ENCODE results near the gene REXO1. TPM values are rescaled to one million over a fixed set of nuclear protein-coding genes. Genes with fewer than 3 reads are reported as not detected.

The REXO1 gene
- total and polyA plus RNA-seq, 2 donors from 2014 or later = 12.1 to 36.8 TPM

DNA sequence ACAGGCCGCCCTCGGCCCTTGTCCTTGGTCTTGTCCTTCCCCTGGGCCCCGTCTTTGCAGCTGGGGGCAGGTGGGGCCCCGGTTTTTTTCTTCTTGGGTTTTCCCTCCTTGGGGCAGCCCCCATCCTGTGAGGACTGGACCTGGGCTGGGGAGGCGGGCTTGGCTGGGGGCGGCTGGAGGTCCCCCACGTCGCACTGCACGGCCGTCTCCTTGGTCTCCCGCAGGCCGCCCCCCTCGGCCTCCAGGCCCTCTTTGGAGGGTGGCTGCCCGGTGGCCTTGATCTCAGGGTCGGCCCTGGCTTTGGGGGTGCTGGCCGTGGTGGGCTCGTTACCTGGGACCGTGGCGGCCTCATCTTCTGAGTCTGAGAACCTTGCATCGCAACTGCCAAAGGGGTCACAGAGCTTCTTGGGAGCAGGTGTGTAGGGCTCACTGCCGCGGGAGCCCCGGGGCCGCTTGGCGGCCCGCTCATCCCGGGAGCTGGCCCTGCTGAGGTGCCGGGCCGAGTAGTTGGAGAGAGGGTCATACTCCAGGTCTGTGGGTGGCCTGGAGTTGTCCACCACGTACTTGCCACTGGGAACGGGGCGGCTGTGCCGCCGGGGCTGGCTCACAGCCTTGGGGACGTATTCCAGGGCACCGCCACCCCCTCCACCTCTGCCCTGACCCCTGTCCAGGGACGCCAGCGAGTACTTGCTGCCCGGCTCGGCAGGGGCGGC lies 20.6 kb downstream of the REXO1 start:
- Histone ChIP-seq H3K27me3 (ENCODE audit: control insufficient read depth, insufficient read depth, low read length) (no peaks in the 10 kb centered on the region), H3K9ac (ENCODE audit: low read length in 3 of 3) (no peak overlapping the region), H3K9me3 (ENCODE audit: control insufficient read depth in 2 of 3, insufficient read depth in 1 of 3, low read length in 3 of 3) (no peaks in the 10 kb centered on the region), H3K4me3 (ENCODE audit: low read length in 3 of 3) (peak overlapping the region in 1 of 3 donors; percentile 29), H3K27ac (ENCODE audit: low read depth in 2 of 2, low read length in 2 of 2) (peak overlapping the region in 1 of 2 donors; percentile 43), H3K36me3 (ENCODE audit: control insufficient read depth in 2 of 3, insufficient read depth in 3 of 3, low read length in 3 of 3) (peaks cover 0 to 5% (median 3%) of the 10 kb centered on the region in 3 donors), H3K4me1 (ENCODE audit: control insufficient read depth in 2 of 3, insufficient read depth in 2 of 3, low read depth in 1 of 3, low read length in 3 of 3) (peaks cover 0 to 8% (median 3%) of the 10 kb centered on the region in 3 donors)
- intact Hi-C loops (cut with DNase I) = no loop called here
- DNase-seq (no peak), FAIRE-seq (no peak)
- no peak for TF ChIP-seq CTCF (IDR thresholded peaks at IDR 0.05; ENCODE audit: borderline replicate concordance, extremely low read depth, insufficient read depth)

GRCh38 chr19:1826557-1827521 lies 21.4 kb downstream of the REXO1 start:
- Histone ChIP-seq H3K4me3 (ENCODE audit: low read length in 3 of 3) (peak overlapping the region in 2 of 3 donors; percentile 20 to 54), H3K27me3 (ENCODE audit: control insufficient read depth, insufficient read depth, low read length) (no peaks in the 10 kb centered on the region), H3K4me1 (ENCODE audit: control insufficient read depth in 2 of 3, insufficient read depth in 2 of 3, low read depth in 1 of 3, low read length in 3 of 3) (peaks cover 0 to 8% (median 3%) of the 10 kb centered on the region in 3 donors), H3K27ac (ENCODE audit: low read depth in 2 of 2, low read length in 2 of 2) (peak overlapping the region; percentile 45 to 71), H3K9ac (ENCODE audit: low read length in 3 of 3) (peak overlapping the region in 1 of 3 donors; percentile 61), H3K9me3 (ENCODE audit: control insufficient read depth in 2 of 3, insufficient read depth in 1 of 3, low read length in 3 of 3) (no peaks in the 10 kb centered on the region), H3K36me3 (ENCODE audit: control insufficient read depth in 2 of 3, insufficient read depth in 3 of 3, low read length in 3 of 3) (peaks cover 0 to 5% (median 5%) of the 10 kb centered on the region in 3 donors)
- no peak for TF ChIP-seq CTCF (IDR thresholded peaks at IDR 0.05; ENCODE audit: borderline replicate concordance, extremely low read depth, insufficient read depth)
- intact Hi-C loops (cut with DNase I) = no loop called here
- DNase-seq (peak in 4 of 5 donors; percentile 83 to 92 (median 86)), FAIRE-seq (no peak)

GRCh38 chr19:1825909-1826556 lies 22.2 kb downstream of the REXO1 start:
- Histone ChIP-seq H3K4me1 (ENCODE audit: control insufficient read depth in 2 of 3, insufficient read depth in 2 of 3, low read depth in 1 of 3, low read length in 3 of 3) (peaks cover 0 to 8% (median 3%) of the 10 kb centered on the region in 3 donors), H3K36me3 (ENCODE audit: control insufficient read depth in 2 of 3, insufficient read depth in 3 of 3, low read length in 3 of 3) (peaks cover 0 to 7% (median 5%) of the 10 kb centered on the region in 3 donors), H3K27me3 (ENCODE audit: control insufficient read depth, insufficient read depth, low read length) (no peaks in the 10 kb centered on the region), H3K9ac (ENCODE audit: low read length in 3 of 3) (peak overlapping the region in 1 of 3 donors; percentile 61), H3K9me3 (ENCODE audit: control insufficient read depth in 2 of 3, insufficient read depth in 1 of 3, low read length in 3 of 3) (no peaks in the 10 kb centered on the region), H3K27ac (ENCODE audit: low read depth in 2 of 2, low read length in 2 of 2) (peak overlapping the region in 1 of 2 donors; percentile 45), H3K4me3 (ENCODE audit: low read length in 3 of 3) (peak overlapping the region in 1 of 3 donors; percentile 54)
- intact Hi-C loops (cut with DNase I) = no loop called here
- FAIRE-seq (no peak), DNase-seq (peak in 4 of 5 donors; percentile 88 to 93 (median 92))
- TF ChIP-seq CTCF (IDR thresholded peaks at IDR 0.05; ENCODE audit: borderline replicate concordance, extremely low read depth, insufficient read depth) = peak; percentile 90
